Fibroblast of lung (primary cell): ENCODE results near the gene MEGF6. TPM values are rescaled to one million over a fixed set of nuclear protein-coding genes. Genes with fewer than 3 reads are reported as not detected.
A peak's percentile ranks its signal among the peaks of the same experiment; 100 is the strongest.

Source experiments
- DNase-seq, 2 donors: peaks; one replicate each; pipeline versions ENCODE4 v3.0.0 to v3.0.0-alpha.2; 2010; ENCODE audit warnings: low read depth in 2 of 2
- H2AFZ ChIP-seq: 2 replicates; pipeline ENCODE4 v1.5.1; 2012; ENCODE audit warnings: low read length, control low read depth, inconsistent platforms
- H3K27ac ChIP-seq: 2 replicates; pipeline ENCODE4 v1.5.1; 2011; ENCODE audit warnings: low read length, control low read depth; ENCODE audit not compliant: insufficient read depth
- H3K27me3 ChIP-seq: 2 replicates; pipeline ENCODE4 v1.5.1; 2011; ENCODE audit warnings: mild to moderate bottlenecking, low read length; ENCODE audit not compliant: control insufficient read depth, insufficient read depth
- H3K36me3 ChIP-seq: 2 replicates; pipeline ENCODE4 v1.5.1; 2011; ENCODE audit warnings: low read length; ENCODE audit not compliant: control insufficient read depth, insufficient read depth
- H3K4me1 ChIP-seq: 2 replicates; pipeline ENCODE4 v1.5.1; 2011; ENCODE audit warnings: low read length; ENCODE audit not compliant: control insufficient read depth, insufficient read depth; ENCODE audit errors: extremely low read depth
- H3K4me2 ChIP-seq: 2 replicates; pipeline ENCODE4 v1.5.1; 2011; ENCODE audit warnings: low read length, control low read depth; ENCODE audit not compliant: insufficient read depth; ENCODE audit errors: extremely low read depth
- H3K4me3 ChIP-seq, 4 experiments: fragments of 200-600 bp in 1 of 4; sonication (generic) in 1 of 4; replicated peaks in 1 of 4; 2 replicates each; pipeline ENCODE4 v1.5.1; 2011 to 2016; ENCODE audit warnings: low read length in 4 of 4, low read depth in 3 of 4, mild to moderate bottlenecking in 3 of 4, control low read depth in 2 of 4, inconsistent platforms in 1 of 4, mixed read lengths in 1 of 4; ENCODE audit not compliant: insufficient read depth in 1 of 4; ENCODE audit errors: control extremely low read depth in 1 of 4
- H3K79me2 ChIP-seq: 2 replicates; pipeline ENCODE4 v1.5.1; 2012; ENCODE audit warnings: mild to moderate bottlenecking, low read length, inconsistent platforms; ENCODE audit not compliant: control insufficient read depth, insufficient read depth
- H3K9ac ChIP-seq: 2 replicates; pipeline ENCODE4 v1.5.1; 2011; ENCODE audit warnings: mild to moderate bottlenecking, low read length, control low read depth; ENCODE audit not compliant: insufficient read depth
- H3K9me3 ChIP-seq: 2 replicates; pipeline ENCODE4 v1.5.1; 2012; ENCODE audit warnings: low read depth, low read length; ENCODE audit not compliant: control insufficient read depth, insufficient read depth
- H4K20me1 ChIP-seq: 2 replicates; pipeline ENCODE4 v1.5.1; 2011; ENCODE audit warnings: low read length; ENCODE audit not compliant: control insufficient read depth, insufficient read depth; ENCODE audit errors: extremely low read depth
- EZH2 ChIP-seq: IDR thresholded peaks from 2 replicates; pipeline ENCODE4 v1.5.1; 2012; ENCODE audit warnings: low read length, control low read depth, mild to moderate bottlenecking; ENCODE audit errors: missing control alignments
- polyA plus RNA-seq, 2 donors: library from polyadenylated mRNA; depleted of rRNA in 1 of 2; stranded (reverse) in 1 of 2; unstranded in 1 of 2; fragments of >200 nt; gene quantifications; 2 replicates each; pipeline ENCODE4 v1.2.1, GENCODE V29; 2011 to 2012; ENCODE audit warnings: missing spikeins in 1 of 2
- total RNA-seq: library from RNA; depleted of rRNA; stranded (reverse); fragments of >200 nt; gene quantifications from 2 replicates; pipeline ENCODE4 v1.2.1, GENCODE V29; 2014
- TF ChIP-seq, protein P1 (sequence below), 2 donors: IDR thresholded peaks in 1 of 2; conservative IDR thresholded peaks in 1 of 2; 1 replicate in 1 of 2; 2 replicates in 1 of 2; pipeline ENCODE4 v1.5.1; 2011 to 2012; ENCODE audit warnings: low read length in 2 of 2, control low read depth in 1 of 2, inconsistent platforms in 1 of 2, low read depth in 1 of 2, mild to moderate bottlenecking in 1 of 2

MEGF6 gene
- total and polyA plus RNA-seq, 2 donors (not counting 1 experiment from before 2014, with no cell fraction given), result 1.6 to 11.6 TPM

DNA sequence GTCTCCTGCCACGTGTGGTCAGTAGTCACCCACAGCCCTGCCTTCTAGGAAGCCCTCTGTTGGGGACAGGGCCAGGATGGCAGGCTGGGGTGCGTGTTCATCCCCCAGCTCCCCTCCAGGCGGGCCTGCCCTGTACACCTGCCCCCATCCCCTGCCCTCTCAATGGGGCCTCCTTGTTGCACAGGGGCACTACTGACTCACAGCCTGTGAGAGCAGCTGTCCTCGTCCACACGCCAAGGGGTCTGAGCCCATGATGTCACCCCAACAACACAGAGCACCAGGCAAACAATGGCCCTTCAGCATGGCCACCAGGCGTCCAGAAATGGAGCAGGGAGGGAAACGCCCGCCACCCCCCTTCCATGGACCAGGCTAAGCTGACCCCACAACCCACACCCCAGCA, 92.6 kb downstream of the MEGF6 start:
- DNase-seq, result no peak
- Histone ChIP-seq H3K79me2 (no peaks in the 10 kb centered on the region), H3K27ac (no peak overlapping the region), H4K20me1 (no peaks in the 10 kb centered on the region), H3K4me1 (no peaks in the 10 kb centered on the region), H3K4me3 (no peak overlapping the region), H2AFZ (no peak overlapping the region), H3K9ac (no peak overlapping the region), H3K36me3 (no peaks in the 10 kb centered on the region), H3K9me3 (no peaks in the 10 kb centered on the region), H3K4me2 (no peak overlapping the region), H3K27me3 (no peaks in the 10 kb centered on the region)
- no peak for TF ChIP-seq EZH2
- TF ChIP-seq, protein P1, sequence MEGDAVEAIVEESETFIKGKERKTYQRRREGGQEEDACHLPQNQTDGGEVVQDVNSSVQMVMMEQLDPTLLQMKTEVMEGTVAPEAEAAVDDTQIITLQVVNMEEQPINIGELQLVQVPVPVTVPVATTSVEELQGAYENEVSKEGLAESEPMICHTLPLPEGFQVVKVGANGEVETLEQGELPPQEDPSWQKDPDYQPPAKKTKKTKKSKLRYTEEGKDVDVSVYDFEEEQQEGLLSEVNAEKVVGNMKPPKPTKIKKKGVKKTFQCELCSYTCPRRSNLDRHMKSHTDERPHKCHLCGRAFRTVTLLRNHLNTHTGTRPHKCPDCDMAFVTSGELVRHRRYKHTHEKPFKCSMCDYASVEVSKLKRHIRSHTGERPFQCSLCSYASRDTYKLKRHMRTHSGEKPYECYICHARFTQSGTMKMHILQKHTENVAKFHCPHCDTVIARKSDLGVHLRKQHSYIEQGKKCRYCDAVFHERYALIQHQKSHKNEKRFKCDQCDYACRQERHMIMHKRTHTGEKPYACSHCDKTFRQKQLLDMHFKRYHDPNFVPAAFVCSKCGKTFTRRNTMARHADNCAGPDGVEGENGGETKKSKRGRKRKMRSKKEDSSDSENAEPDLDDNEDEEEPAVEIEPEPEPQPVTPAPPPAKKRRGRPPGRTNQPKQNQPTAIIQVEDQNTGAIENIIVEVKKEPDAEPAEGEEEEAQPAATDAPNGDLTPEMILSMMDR (conservative IDR thresholded peaks at IDR 0.05 in 1 of 2, IDR thresholded peaks at IDR 0.05 in 1 of 2; ENCODE audit: low read depth in 1 of 2, low read length in 2 of 2), result no peak

DNA sequence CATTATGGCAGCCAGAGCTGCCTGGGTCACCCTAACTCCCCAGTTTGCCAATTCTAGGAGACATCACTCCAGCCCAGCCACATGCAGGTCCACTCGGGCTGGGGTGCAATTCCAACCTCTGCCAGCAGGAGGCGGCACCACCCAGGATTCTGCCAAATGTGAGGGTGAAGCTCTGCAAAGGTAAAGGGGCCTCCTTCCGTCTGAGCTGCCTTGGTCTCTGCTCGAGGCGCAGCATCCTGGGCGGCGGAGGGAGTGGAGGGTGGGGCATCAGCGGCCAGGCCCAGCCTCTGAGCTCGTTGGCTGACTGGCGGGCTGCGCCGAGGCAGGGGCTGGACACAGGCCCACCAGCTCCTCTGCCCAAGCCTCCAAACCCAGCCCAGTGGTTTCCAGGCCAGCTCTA, 93.1 kb downstream of the MEGF6 start:
- H3K4me1 ChIP-seq, result no peaks in the 10 kb centered on the region
- no peak overlapping the region for H3K27ac ChIP-seq
- H3K79me2 ChIP-seq, result no peaks in the 10 kb centered on the region
- no peaks in the 10 kb centered on the region for H4K20me1 ChIP-seq
- H2AFZ ChIP-seq, result no peak overlapping the region
- H3K4me3 ChIP-seq, result no peak overlapping the region
- H3K9me3 ChIP-seq, result no peaks in the 10 kb centered on the region
- H3K9ac ChIP-seq, result no peak overlapping the region
- no peak for DNase-seq
- no peak overlapping the region for H3K4me2 ChIP-seq
- no peaks in the 10 kb centered on the region for H3K36me3 ChIP-seq
- TF ChIP-seq, protein P1 (conservative IDR thresholded peaks at IDR 0.05 in 1 of 2, IDR thresholded peaks at IDR 0.05 in 1 of 2; ENCODE audit: low read depth in 1 of 2, low read length in 2 of 2), result peak; percentile 41 to 77
- no peak for TF ChIP-seq EZH2
- H3K27me3 ChIP-seq, result no peaks in the 10 kb centered on the region

DNA sequence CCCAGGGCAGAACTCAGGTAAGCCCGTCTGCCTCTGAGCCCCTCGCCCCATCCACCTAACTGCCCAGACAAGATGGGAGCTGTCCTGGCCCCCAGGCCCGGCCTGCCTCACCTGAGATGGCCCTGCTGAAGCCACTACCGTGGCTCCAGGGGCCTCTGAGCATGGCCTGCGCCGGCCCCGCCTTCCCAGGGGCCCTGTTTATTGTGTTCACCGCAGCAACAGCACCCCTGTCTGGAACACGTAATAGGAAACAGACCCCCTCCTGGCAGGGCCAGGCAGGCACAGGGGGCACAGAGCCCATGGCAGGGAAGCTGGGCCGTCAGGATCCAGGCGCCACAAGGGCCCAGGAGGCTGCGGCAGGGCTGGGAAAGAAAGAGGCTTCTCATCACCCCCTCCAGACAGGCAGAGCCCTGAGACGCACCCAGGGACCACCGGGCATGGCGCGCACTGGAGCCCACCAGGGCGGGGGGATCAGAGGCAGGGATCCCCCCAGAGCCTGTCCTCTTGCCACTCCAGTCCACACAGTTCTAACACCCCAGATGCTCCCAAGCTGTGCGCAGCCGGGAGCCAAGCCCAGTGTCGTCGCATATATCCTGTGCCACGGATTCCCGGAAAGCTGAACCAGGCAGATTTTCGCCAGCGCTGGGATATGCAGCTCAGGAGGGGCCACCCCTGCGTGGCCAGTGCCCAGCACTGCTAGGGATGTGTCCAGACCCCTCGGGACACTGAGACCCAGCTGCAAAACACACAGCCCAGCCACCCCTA, 94.2 kb downstream of the MEGF6 start:
- no peaks in the 10 kb centered on the region for H3K79me2 ChIP-seq
- TF ChIP-seq, protein P1 (conservative IDR thresholded peaks at IDR 0.05 in 1 of 2, IDR thresholded peaks at IDR 0.05 in 1 of 2; ENCODE audit: low read depth in 1 of 2, low read length in 2 of 2), result no peak
- TF ChIP-seq EZH2, result no peak
- no peaks in the 10 kb centered on the region for H3K36me3 ChIP-seq
- H2AFZ ChIP-seq, result no peak overlapping the region
- H3K4me1 ChIP-seq, result no peaks in the 10 kb centered on the region
- DNase-seq, result no peak
- no peak overlapping the region for H3K27ac ChIP-seq
- no peak overlapping the region for H3K4me3 ChIP-seq
- H3K9ac ChIP-seq, result no peak overlapping the region
- H3K4me2 ChIP-seq, result no peak overlapping the region
- no peaks in the 10 kb centered on the region for H4K20me1 ChIP-seq
- no peaks in the 10 kb centered on the region for H3K27me3 ChIP-seq
- no peaks in the 10 kb centered on the region for H3K9me3 ChIP-seq
